Hepatocyte (in vitro differentiated cells): Measurements from ENCODE around the gene NUAK1. TPM values are rescaled to one million over a fixed set of nuclear protein-coding genes. Genes with fewer than 3 reads are reported as not detected.
A peak's percentile ranks its signal among the peaks of the same experiment; 100 is the strongest.

ENCODE experiments used
- DNase-seq: peaks from one replicate; pipeline ENCODE4 v3.0.0-alpha.2; 2016; ENCODE audit warnings: low spot score
- H2AFZ ChIP-seq: fragments of 200-600 bp; sonication (generic); 2 replicates; pipeline ENCODE4 v1.6.0; 2016; ENCODE audit warnings: antibody characterized with exemption, mild to moderate bottlenecking
- H3K27ac ChIP-seq: fragments of 200-600 bp; sonication (generic); 2 replicates; pipeline ENCODE4 v1.5.1; 2016; ENCODE audit warnings: mild to moderate bottlenecking
- H3K27me3 ChIP-seq: fragments of 200-600 bp; sonication (generic); 2 replicates; pipeline ENCODE4 v1.6.1; 2016
- H3K36me3 ChIP-seq: fragments of 200-600 bp; sonication (generic); replicated peaks from 2 replicates; pipeline ENCODE4 v1.5.1; 2016; ENCODE audit warnings: low read depth; ENCODE audit not compliant: insufficient read depth
- H3K4me1 ChIP-seq: fragments of 200-600 bp; sonication (generic); 2 replicates; pipeline ENCODE4 v1.5.1; 2016; ENCODE audit warnings: mild to moderate bottlenecking, moderate library complexity; ENCODE audit not compliant: insufficient read depth
- H3K4me2 ChIP-seq: fragments of 200-600 bp; sonication (generic); 2 replicates; pipeline ENCODE4 v1.6.0; 2016
- H3K4me3 ChIP-seq: fragments of 200-600 bp; sonication (generic); 2 replicates; pipeline ENCODE4 v1.5.1; 2016; ENCODE audit warnings: mild to moderate bottlenecking
- H3K79me2 ChIP-seq: fragments of 200-600 bp; sonication (generic); 2 replicates; pipeline ENCODE4 v1.6.0; 2017; ENCODE audit warnings: mild to moderate bottlenecking
- H3K9me2 ChIP-seq: fragments of 200-600 bp; sonication (generic); replicated peaks from 2 replicates; pipeline ENCODE4 v1.6.0; 2017; ENCODE audit warnings: mild to moderate bottlenecking; ENCODE audit not compliant: insufficient read depth
- H3K9me3 ChIP-seq: fragments of 200-600 bp; sonication (generic); 2 replicates; pipeline ENCODE4 v1.5.1; 2016; ENCODE audit warnings: low read depth, mild to moderate bottlenecking
- H4K20me1 ChIP-seq: fragments of 200-600 bp; sonication (generic); 2 replicates; pipeline ENCODE4 v1.6.0; 2016; ENCODE audit warnings: mild to moderate bottlenecking; ENCODE audit not compliant: insufficient read depth, poor library complexity, severe bottlenecking
- CTCF ChIP-seq: fragments of 200-600 bp; sonication (generic); IDR thresholded peaks from 2 replicates; pipeline ENCODE4 v1.5.1; 2016; ENCODE audit warnings: antibody characterized with exemption, mild to moderate bottlenecking; ENCODE audit not compliant: poor library complexity
- EZH2 ChIP-seq: fragments of 200-600 bp; sonication (generic); IDR thresholded peaks from 2 replicates; pipeline ENCODE4 v1.6.1; 2016; ENCODE audit warnings: antibody characterized with exemption, mild to moderate bottlenecking, borderline replicate concordance
- EZH2phosphoT487 ChIP-seq: fragments of 200-600 bp; sonication (generic); IDR thresholded peaks from one replicate; pipeline ENCODE4 v1.6.1; 2018; ENCODE audit warnings: antibody characterized with exemption, mild to moderate bottlenecking, low read depth, moderate library complexity; ENCODE audit not compliant: unreplicated experiment, severe bottlenecking
- WGBS: methylation state at CpG from one replicate; pipeline ENCODE4 v1.1.6; 2016; ENCODE audit warnings: low lambda C conversion rate; ENCODE audit errors: missing lambda C conversion rate; 5-methylcytosine and 5-hydroxymethylcytosine counted together
- polyA plus RNA-seq: library from polyadenylated mRNA; unstranded; fragments of >200 nt; fragmentation: Nextera tagmentation; extraction: Ambion mirVana; gene quantifications from 2 replicates; pipeline ENCODE4 v1.2.1, GENCODE V29; 2016
- total RNA-seq: library from RNA; depleted of rRNA; stranded (reverse); fragments of >200 nt; gene quantifications from 2 replicates; pipeline ENCODE4 v1.2.3, GENCODE V29; 2014

NUAK1 gene
- total and polyA plus RNA-seq, 2 experiments from 2014 or later = 3.5 to 13.0 TPM

DNA sequence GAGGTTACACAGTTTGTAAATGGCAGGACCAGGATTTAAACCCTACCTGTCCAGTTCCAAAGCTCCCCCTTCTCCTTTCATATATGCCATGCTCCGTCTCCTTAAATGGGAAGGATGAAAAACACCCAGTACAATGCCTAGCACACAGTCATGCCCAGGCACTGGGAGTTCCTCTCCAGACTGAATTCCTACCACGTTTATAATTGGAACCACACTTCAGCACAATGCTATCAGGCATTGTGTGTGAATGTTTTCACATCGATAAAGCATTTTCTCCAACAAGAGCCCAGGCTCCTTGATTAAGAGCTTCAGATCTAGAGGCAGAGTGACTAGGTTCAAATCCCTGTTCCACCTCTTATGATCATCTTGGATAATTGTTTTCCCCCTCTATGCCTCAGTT lies 2.7 kb upstream of the NUAK1 start:
- Histone ChIP-seq H3K9me2 (no peaks in the 10 kb centered on the region), H3K27me3 (no peaks in the 10 kb centered on the region), H3K36me3 (no peaks in the 10 kb centered on the region), H3K4me1 (peaks cover 20% of the 10 kb centered on the region), H2AFZ (no peak overlapping the region), H4K20me1 (peaks cover 10% of the 10 kb centered on the region), H3K4me3 (no peak overlapping the region), H3K4me2 (peak overlapping the region; percentile 95), H3K27ac (no peak overlapping the region), H3K79me2 (peaks cover 63% of the 10 kb centered on the region), H3K9me3 (no peaks in the 10 kb centered on the region)
- no peak for DNase-seq
- 69% methylated on average over 3 of the region's 3 CpGs for WGBS
- TF ChIP-seq EZH2phosphoT487 (no peak), CTCF (no peak), EZH2 (no peak)

DNA sequence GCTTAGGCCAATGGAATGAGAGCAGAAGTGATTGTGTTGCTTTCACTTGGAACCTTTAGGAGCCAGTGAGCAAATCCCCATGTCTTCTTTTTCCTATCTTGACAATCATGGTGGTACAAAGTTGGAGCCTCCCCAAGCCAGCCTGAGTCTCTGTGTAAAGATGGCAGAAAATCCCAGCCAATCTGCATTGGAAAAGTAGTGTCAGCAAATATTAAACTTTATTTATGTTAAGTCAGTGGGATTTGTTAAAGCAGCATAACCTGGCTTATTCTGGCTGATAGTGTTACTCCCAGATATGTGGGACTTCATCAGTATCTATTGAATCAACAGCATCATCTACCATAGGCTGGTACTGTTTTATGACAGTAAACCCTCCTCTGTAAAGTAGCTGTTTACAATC lies 2.2 kb upstream of the NUAK1 start:
- Histone ChIP-seq H3K27me3 (no peaks in the 10 kb centered on the region), H3K4me1 (peaks cover 20% of the 10 kb centered on the region), H3K27ac (peak overlapping the region; percentile 98), H3K79me2 (peaks cover 64% of the 10 kb centered on the region), H3K4me2 (peak overlapping the region; percentile 95), H4K20me1 (peaks cover 10% of the 10 kb centered on the region), H3K4me3 (no peak overlapping the region), H3K9me3 (no peaks in the 10 kb centered on the region), H3K9me2 (no peaks in the 10 kb centered on the region), H2AFZ (no peak overlapping the region), H3K36me3 (no peaks in the 10 kb centered on the region)
- TF ChIP-seq CTCF (no peak), EZH2phosphoT487 (no peak), EZH2 (no peak)
- DNase-seq = no peak

DNA sequence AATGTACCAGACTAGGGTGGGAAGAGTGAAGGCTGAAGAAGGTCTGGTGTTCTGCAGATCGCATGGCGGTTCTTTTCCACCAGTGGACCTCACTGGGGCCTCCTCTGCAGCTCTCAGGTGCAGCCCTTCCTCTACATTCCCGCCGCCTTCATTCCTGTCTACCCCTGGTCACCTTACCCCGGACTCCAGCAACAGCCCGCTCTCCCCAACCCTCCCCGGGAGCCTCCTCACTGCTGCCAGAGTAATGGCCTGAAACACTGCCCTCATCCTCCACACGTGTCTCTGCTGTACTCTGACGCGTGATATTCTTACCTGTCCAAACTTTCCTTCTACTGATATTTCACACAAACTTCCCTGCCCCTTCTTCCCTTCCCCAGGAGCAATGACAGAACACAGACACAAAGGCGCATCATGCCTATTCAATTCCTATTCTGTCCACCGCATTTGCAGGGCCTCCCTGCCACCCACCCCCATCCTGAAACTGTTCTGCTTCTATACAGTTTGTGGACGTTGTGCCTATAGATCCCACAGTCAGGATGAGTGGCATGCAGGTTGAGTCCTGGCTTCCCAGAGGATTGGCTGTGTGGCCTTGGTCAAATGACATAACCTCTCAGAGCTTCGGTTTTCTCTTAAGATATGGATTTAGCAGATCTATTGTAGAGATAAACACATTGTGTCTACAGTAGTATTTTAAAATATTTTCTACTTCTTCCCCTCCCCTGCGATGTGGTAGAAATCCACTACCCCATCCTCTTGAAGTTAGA lies 1.7 kb upstream of the NUAK1 start:
- DNase-seq = peak; percentile 19
- Histone ChIP-seq H3K79me2 (peaks cover 70% of the 10 kb centered on the region), H3K4me1 (peaks cover 25% of the 10 kb centered on the region), H3K4me2 (peak overlapping the region; percentile 95), H3K27ac (peak overlapping the region; percentile 98), H3K27me3 (no peaks in the 10 kb centered on the region), H3K36me3 (no peaks in the 10 kb centered on the region), H3K4me3 (peak overlapping the region; percentile 85), H3K9me2 (no peaks in the 10 kb centered on the region), H4K20me1 (peaks cover 10% of the 10 kb centered on the region), H3K9me3 (no peaks in the 10 kb centered on the region), H2AFZ (peak overlapping the region; percentile 73)
- TF ChIP-seq EZH2phosphoT487 = no peak
- TF ChIP-seq CTCF = no peak
- TF ChIP-seq EZH2 = no peak
- 33% methylated on average over 15 of the region's 15 CpGs for WGBS
